ENCODE data around the gene SEC31B. TPM values are rescaled to one million over a fixed set of nuclear protein-coding genes. Genes with fewer than 3 reads are reported as not detected.

SEC31B gene, protein sequence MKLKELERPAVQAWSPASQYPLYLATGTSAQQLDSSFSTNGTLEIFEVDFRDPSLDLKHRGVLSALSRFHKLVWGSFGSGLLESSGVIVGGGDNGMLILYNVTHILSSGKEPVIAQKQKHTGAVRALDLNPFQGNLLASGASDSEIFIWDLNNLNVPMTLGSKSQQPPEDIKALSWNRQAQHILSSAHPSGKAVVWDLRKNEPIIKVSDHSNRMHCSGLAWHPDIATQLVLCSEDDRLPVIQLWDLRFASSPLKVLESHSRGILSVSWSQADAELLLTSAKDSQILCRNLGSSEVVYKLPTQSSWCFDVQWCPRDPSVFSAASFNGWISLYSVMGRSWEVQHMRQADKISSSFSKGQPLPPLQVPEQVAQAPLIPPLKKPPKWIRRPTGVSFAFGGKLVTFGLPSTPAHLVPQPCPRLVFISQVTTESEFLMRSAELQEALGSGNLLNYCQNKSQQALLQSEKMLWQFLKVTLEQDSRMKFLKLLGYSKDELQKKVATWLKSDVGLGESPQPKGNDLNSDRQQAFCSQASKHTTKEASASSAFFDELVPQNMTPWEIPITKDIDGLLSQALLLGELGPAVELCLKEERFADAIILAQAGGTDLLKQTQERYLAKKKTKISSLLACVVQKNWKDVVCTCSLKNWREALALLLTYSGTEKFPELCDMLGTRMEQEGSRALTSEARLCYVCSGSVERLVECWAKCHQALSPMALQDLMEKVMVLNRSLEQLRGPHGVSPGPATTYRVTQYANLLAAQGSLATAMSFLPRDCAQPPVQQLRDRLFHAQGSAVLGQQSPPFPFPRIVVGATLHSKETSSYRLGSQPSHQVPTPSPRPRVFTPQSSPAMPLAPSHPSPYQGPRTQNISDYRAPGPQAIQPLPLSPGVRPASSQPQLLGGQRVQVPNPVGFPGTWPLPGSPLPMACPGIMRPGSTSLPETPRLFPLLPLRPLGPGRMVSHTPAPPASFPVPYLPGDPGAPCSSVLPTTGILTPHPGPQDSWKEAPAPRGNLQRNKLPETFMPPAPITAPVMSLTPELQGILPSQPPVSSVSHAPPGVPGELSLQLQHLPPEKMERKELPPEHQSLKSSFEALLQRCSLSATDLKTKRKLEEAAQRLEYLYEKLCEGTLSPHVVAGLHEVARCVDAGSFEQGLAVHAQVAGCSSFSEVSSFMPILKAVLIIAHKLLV
- 268 and 278 TPM in 2 replicates for total RNA-seq

DNA sequence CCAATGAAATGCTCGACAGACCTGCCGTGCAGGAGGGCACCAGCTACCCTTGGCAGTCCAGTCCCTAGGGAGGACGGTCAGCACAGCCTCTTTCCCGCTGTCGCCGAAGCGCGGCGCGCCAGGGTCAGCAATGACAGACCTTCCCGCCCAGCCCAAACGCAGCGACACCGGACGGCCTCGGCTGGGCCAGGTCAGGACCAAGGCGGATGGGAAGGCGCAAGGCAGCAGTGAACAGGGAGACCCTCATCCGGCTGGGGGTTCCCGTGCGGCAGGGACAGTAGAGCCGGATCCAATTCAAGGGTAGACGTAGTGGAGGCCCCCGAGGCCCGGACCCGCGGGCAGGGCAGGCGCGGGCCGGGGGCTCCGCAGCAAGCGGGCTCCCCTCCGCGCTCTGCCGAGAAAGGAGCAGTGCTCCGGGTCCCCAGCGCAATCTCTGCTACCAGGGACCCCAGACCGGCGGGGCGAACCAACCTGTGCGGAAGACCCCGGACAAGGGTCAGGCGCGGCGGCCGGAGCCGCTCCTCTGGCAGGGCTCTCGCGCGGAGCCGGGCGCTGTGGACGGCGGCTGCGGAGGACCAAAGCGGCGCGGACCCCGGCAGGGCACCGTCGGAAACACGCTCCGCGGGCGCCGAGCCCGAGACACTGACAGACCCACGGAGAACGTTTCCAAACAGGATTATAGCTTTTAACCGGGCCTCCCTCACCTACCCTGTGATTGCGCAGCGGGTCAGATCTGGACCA lies at the start of gene SEC31B:
Gene SEC31B, minus strand, starts transcription at position 551 of the 741 bp plus-strand sequence. CDS start 2,909 bp downstream, outside the sequence.
- intact Hi-C loops (cut with micrococcal nuclease), result no loop called here

DNA sequence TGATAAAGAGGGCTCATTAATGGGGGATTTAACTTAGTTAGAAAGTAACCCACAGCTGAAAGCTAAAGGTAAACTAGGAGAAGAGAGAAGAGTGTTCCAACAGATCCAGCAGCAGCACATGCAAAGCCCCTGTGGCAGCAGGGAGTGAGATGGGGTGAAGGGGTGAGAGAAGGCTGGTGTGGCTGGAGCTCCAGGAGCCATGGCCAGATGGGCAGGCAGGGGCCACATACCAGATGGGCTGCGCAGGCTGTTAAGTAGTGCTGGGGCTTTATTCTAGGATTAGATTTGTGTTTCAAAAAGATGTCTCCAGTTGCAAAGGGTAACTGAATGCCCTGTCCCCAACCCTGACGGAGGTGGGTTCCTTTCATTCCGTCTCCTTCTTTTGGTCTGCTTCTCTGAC lies 49.3 kb upstream of the SEC31B start:
- intact Hi-C loops (cut with micrococcal nuclease), result no loop called here

DNA sequence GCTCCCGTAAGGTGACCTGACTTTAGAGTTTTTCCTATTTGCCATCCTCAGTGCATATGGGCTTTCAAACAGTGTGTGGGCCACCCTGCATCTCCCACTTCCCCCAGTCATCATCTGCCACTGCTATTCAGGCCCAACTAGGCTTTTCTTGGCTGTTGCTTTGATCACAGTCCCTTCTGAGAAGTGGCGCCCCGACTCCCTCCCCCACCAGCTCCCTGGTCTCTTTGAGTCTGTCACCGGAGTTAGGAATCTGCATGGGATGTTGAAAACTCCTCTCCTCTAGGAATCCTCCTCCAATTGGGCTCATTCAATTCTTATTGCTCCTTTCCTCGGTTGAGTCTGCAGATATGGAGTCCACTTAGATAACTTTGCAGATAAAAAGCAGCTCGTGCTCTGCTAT lies 48.2 kb upstream of the SEC31B start:
- intact Hi-C loops (cut with micrococcal nuclease), result no loop called here

DNA sequence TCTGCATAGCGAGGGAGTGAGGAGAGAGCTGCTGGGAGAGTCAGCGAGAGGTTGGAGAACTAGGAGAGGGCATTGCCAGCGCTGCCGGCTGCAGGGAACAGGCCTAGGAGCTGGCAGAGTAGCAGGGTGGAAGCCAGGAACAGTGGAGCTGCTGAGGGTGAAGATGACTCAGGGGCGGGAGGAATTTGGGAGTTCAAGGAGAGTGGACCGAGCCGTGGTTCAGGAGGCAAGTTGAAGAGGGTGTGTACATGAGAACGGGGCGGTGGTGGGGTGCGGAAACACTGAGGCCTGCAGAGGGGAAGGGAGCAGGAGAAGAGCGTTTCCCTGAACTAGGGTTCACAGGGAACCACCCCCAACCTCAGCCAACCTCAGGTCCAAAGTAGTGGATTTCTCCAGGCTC lies 47.6 kb upstream of the SEC31B start:
- intact Hi-C loops (cut with micrococcal nuclease), result no loop called here

DNA sequence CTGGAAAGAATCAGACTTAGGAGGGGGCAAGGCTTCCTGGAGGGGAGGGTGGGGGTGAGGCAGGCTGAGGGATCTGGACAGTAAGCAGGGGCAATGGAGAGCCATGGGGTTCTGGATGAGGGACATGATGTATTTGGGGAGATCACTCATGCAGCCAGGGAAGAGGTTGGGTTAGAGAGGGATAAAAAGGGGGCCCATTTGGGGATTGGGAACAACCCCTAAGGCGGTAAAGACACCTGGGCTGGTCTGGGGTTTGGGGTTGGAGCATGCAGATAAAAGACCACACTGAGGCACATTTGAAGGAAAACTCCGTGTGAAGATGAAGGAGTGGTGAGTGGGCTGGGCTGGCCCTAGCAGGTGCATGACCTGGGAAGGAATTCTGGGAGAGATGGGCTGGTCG lies 46.9 kb upstream of the SEC31B start:
- intact Hi-C loops (cut with micrococcal nuclease), result no loop called here

DNA sequence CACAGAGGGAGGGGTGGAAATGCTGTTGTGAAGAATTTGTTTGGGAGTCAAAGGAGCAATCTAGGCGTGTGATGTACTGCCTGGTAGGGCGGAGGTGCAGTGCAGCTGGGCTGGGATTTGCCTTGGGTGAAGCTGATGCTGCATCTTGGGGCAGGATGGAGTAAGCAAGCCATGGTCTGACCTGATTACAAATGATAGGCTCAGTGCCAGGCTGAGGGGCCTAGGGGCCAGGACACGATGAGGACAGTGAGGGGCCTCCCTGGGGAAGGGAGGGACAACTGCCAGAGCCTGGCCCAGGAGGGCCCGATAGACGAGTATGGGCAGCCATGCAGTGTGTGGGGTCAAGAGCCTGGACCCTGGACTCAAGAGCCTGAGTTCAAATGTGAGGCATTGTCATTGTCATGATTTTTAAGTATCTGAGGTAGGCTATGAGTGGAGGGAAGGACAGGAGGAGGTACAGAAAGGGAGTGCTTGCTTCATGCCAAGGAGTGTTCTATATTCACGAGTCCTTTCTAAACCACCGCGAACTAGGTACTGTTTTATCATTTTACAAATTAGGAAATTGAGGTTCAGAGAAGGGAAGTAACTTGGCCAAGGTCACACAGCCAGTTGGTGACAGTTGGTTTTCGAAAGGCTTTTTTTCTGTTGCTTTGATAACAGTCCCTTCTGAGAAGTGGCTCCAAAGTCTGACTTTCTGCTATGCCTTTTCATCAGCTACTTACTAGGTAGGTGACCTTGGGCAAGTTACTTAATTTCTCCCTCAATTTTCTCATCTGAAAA lies 45.7 kb upstream of the SEC31B start:
- intact Hi-C loops (cut with micrococcal nuclease), result no loop called here

DNA sequence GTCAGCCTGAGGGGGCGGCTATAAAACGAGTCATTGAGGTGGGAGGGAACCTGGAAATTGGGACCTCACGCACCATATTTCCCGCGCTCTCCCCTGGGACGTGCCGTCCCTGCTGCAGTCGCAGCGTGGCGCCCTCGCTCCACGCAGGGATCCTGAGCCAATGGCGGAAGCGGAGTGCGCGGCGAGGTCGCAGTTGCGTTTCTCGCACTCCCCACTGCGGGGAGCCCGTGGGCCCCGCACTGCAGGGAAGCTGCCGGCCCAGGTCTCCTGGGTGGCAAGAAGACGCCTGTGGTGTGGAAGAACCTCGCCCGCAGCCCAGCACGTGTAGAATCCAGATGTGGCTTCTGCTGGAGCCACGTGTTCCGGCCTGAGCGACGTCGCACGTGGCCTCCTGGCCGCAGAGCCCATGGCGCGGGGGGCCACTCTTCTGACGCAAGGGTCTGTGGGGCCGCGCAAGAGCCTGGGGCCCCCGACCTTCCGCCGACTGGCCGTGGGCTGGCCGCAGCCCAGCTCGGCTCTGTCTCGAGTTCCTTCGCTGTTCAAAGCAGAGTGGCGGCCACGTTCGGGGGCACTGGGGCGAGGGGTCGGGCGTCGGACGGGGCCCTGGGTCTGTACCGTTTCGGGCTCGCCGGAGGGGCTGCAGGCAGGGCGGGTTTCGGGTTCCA lies 42.5 kb upstream of the SEC31B start:
- intact Hi-C loops (cut with micrococcal nuclease), result loop anchor here (1.0 to 5.0 kb wide), 3 partner anchors 110 to 310 kb away; no protein-coding TSS in a partner anchor

DNA sequence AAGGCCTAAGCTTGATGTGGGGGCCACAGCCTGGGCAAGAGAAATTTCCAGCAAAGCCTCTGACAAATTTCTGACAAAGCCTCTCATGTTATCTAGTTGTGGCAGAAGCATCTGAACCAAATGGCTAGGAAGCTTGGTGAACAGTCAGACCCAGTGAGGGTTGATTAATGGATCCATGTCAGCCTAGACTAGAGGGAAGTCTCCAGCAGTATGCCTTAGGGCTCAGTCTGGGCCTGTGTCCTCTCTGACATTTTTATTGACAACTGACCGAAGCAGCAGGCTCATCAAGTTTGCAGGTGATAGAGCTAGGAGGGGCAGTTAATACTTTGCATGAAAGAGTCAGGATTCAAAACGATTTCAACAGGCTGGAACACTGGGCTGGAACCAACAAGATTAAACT lies 41.3 kb upstream of the SEC31B start:
- intact Hi-C loops (cut with micrococcal nuclease), result loop anchor here (5.0 kb wide), 2 partner anchors 111 to 311 kb away; no protein-coding TSS in a partner anchor

DNA sequence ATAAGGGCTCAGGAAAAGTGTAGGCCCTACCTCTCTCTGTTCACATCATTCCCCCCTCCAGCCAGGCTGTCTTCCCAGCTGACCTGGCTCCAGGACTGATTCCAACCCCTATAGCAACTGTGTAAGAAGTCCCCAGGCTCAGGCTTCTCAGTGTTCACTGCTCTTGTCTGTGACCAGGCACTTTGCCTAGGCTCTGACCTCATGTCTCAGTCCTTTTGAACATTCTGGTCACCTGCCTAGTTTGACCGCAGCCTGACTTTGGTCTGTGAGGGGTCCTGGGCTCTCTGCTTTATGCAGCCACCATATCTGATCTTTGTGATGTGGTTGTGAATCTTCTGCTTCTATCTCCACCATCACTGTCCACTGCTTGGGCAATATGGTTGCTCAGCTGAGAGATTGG lies 40.6 kb upstream of the SEC31B start:
- intact Hi-C loops (cut with micrococcal nuclease), result loop anchor here (5.0 kb wide), 2 partner anchors 112 to 312 kb away; no protein-coding TSS in a partner anchor

DNA sequence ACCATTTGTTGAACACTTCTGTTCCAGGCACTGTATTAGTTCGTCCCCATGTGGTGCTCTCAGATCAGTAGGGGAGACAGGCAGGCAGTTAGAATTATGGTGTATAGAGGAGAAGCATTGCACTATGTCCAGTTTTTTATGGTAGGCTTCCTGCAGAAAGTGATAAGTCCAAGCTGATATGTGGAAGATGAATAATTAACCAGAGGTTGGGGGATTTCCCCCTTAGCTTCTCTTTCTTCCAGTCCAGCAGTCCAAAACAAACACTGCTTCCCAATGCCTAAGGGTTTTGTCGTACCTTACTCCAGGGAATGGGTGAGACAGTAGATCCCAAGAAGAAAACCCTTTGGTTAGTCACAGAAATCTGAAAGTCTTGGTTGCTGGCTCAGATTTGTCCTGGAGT lies 35.2 kb upstream of the SEC31B start:
- intact Hi-C loops (cut with micrococcal nuclease), result no loop called here

DNA sequence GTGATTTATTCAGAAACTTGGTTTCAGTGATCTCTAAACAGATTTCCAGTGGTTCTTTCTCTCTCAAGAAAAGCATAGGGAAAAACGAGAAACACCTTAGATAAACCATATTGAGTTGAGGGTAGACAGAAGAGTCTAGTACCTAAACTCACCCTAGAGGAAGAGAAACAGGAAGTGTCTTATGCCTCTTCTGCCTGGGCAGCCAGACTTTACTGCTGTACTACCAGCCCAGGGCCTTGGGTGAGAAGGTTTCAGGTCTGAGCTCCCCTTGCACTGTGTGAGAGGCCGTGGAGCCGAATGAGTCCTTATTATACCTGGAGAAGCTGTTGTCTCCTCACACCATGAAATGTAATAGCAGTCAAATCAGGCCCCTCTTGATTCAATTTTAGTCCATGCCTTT lies 34.3 kb upstream of the SEC31B start:
- intact Hi-C loops (cut with micrococcal nuclease), result no loop called here

DNA sequence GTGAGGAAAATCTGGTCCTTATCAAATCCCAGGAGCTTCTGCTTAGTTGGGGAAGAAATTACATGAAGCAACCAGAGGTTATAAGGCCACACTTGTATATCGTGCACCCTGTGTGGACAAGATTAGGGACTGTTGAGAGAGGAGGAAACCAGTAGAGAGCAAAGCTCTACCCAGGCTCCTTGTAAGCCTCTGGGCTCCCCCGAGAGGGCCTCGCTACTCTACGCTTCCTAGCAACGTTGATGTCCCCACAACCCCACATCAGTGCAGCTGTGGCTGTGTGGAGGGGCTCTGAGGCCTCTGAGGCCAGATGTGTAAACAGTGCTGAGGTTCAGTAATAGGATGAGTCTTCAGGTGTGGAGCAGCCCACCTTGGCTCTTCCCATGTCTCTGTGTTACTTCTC lies 32.1 kb upstream of the SEC31B start:
- intact Hi-C loops (cut with micrococcal nuclease), result no loop called here

DNA sequence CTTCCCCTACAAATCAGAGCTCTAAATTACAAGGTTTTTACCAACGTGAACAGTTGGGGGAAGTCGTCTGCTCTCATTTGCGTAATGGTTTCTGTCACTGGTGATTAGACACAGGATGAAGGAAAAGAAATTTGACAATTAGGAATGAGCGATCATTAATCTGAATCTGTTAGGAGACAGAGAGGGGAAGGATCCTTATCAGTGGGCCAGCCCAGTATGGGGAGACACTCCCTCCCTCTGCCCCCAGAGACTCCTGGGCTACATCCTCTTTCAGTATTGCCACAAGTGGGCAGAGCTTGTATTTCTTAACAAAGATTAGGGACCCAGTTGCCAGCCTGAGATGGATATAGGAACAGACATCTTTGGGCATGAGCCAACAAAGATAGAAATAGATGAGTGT lies 31.5 kb upstream of the SEC31B start:
- intact Hi-C loops (cut with micrococcal nuclease), result no loop called here

DNA sequence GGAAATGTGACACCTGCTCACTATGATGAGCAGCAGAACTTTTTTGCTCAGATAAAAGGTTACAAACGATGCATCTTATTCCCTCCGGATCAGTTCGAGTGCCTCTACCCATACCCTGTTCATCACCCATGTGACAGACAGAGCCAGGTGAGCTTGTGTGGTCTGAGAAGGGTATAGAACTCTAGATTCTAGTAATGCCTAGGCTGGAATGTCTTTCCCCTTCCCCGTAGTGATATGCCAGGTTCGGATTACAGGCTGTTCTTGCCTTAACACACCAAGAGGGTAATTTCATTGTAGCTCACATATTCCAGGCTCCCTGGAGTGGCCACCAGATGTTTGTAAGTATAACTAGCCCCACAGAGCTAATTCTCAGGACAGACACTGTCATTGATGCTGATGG lies 25.3 kb upstream of the SEC31B start:
- intact Hi-C loops (cut with micrococcal nuclease), result no loop called here

DNA sequence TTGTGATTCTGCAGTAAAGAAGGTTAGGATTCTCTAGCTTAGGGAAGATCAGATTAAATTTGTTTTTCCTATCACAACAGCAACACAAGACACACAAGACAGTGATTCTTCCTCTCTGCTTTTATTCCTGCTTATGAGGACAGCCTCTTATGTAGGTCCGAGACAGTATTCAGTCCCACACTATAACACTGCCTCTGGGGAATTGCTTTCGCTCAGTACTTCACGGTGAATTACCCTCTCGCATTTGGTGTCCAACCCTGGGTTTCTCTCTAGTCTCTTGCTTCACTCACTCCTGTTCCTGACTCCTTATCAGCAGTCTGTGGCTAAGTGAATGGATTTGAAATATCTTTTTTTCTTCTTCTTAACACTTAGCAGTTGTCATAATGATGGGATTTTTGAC lies 17.8 kb upstream of the SEC31B start:
- intact Hi-C loops (cut with micrococcal nuclease), result loop anchor here (5.0 to 10.0 kb wide), 2 partner anchors 353 to 1515 kb away; partner anchors contain the start of gene ERLIN1

DNA sequence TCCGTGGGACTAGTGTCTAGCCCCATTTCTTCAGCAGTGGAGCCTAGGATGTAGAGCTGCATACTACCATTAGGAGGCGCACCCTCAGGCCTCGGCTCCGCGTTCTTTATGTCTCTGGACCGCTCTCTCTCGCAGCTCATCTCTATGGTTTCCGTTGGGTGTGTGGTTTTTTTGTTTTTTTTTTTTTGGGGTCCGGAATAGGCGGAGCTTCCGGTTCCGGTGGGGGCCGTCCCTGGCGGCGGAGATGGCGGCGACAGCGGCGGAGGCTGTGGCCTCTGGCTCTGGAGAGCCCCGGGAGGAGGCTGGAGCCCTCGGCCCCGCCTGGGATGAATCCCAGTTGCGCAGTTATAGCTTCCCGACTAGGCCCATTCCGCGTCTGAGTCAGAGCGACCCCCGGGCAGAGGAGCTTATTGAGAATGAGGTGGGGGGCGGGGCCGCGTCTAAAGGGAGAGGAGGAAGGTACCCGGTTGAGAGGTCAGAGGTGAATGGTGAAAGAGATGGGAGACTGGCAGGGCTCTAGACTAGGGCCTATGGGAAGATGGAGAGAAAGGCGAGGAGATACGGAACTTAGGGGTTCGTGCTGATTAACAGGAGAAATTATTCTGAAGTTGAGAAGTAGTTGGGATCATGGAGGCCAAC lies 16.2 kb upstream of the SEC31B start, which contains the start of gene HIF1AN:
Gene HIF1AN, plus strand, starts transcription at position 229 of the 639 bp plus-strand sequence. Its CDS starts 16 bp downstream, at position 245.
- intact Hi-C loops (cut with micrococcal nuclease), result loop anchor here (1.0 to 10.0 kb wide), 5 partner anchors 27 to 1516 kb away; partner anchors contain the start of genes ERLIN1, MRPL43 and TWNK

DNA sequence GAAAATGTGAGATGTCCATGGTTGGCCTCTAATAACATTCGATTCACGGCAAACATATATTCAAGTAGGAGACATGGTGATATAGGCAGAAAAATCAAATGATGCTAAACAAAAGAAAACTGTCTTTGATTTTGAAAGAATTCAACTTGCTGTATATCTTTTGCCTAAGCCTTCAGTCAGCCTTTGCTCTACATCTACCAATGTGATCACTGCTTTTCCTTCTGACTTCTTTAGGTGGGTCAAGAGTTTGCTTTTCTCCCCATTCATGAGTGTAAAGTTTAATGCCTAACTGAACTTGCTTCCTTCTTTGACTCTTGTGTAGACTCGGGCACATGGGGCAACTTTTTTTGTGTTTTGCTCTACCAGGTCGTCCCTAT lies 15.7 kb upstream of the SEC31B start:
- intact Hi-C loops (cut with micrococcal nuclease), result loop anchor here (1.0 to 10.0 kb wide), 5 partner anchors 27 to 1517 kb away; partner anchors contain the start of genes ERLIN1, MRPL43 and TWNK

DNA sequence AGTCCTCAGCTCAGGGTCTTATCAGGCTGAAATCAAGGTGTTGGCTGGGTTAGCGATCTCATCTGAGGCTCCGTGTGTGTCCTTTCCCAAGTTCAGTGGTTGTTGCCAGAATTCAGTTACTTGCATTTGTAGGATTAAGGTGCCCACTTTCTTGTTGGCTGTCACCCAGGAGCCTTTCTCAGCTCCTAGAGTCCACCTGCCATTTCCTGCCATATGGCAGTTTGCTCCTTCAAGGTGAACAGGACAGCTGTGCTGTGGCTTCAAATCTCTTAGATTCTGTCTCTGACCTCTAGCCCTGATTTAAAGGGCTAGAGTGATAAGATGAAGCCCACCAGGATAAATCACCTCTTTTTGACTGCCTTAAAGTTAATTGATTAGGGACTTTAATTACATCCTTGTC lies 15.1 kb upstream of the SEC31B start:
- intact Hi-C loops (cut with micrococcal nuclease), result loop anchor here (1.0 to 10.0 kb wide), 5 partner anchors 26 to 1518 kb away; partner anchors contain the start of genes ERLIN1, MRPL43 and TWNK

Measured in T-helper 2 cell treated with Interferon-gamma antibody and Interleukin-4, amounts not matched to agents 100 ng/mL and 5 ng/mL, for 36 hours (primary cell).